ENCODE measurements around the gene ATP6V0C.
"Not testable (repeated sequence)": the region's sequence is repeated elsewhere in the genome, so short reads cannot be mapped to it uniquely, and the experiment has no call there.

ATP6V0C gene

DNA sequence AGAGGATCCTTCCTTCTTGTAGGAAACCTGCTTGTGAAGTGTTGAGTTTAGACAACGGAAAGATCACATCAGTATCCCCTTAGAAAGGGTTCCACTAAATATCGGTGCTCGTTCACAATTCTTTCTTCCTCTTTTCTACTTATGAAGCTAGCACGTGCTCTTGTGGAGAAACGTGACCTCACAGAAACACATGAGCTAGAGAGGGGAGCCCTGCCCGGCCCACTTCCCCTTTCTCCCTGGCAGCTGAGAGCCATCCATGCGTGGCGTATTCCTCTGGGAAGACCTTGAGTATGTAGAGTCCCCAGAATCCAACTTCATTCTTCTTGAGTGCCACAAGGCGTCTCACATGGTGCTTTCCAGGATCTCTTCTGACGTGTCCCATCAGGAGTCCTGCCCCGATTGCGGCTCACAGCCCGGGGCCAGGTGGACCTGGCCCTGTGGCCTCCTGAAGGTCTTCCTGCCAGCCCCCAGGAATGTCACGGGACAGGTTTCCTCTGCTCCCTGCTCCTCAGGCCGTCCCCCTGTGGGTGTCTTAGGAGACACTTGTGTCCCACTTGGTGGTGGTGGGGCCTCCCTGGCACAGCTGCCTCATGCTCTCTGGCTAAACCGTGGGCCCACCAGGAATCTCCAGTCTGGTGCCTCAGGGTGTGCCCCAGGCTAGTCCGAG is 46.5 kb downstream of the ATP6V0C start:
- not testable (repeated sequence) for H3K4me3 ChIP-seq (ENCODE audit: low read depth, low read length)

DNA sequence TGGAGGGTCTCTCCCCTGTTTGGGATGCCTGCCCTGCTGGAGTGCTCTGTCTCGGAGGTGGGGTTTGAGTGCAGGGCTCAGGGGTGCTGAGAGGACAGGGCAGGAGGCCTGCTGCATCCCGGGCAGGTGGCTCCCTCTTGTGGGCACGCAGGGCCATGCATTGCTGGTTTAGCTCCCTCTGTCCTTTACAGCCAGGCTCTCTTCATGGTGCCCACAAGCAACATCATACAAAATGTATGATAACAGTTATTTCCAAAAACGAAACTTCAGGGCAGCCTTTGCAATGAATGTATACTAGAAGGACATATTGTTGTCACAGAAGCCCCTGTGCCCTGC is 47.0 kb downstream of the ATP6V0C start:
- not testable (repeated sequence) for H3K4me3 ChIP-seq (ENCODE audit: low read depth, low read length)

DNA sequence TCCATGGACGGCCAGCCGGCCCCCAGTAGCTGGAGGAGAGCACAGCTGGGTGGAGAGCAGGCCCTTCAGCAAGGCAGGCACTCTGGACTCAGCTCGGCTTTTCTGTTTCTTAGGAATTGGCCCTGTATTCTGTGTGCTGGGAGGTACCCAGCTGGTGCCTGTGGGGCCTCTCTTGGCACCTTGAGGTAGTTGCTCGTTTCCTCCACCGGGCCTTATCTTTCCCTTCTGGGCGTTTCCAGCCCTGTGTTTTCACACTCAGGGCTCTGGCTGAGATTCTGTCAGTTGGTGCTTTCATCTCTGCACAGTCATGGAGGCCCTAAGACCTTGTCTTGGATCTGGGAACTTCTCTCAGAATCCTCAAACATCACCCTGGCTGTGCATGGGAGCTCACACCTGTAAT is 53.8 kb downstream of the ATP6V0C start:
- not testable (repeated sequence) for H3K4me3 ChIP-seq (ENCODE audit: low read depth, low read length)

DNA sequence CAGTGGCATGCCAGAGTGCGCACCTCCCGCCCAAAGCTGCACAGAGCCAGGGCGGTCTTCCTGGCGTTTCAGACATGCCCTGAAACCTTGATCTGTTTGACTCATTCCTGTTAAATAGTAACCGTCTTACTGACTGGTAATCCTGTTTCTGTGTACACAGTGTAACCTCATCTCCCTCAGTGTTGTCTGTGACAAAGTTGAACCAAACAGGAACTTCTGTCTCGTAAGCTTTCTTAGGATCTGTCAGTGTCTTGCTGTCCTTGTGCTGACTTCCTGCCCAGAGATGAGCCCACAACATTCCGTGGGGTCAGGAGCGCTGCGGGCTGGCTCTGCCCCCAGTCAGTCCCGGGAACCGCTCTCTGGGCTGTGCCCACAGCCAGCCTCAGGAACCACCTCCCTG is 54.8 kb downstream of the ATP6V0C start:
- H3K4me3 ChIP-seq (ENCODE audit: low read depth, low read length): not testable (repeated sequence)
